LNCaP clone FGC (cell line): ENCODE measurements around the gene GTPBP8.

ENCODE experiments used
- DNase-seq: peaks from one replicate; pipeline ENCODE4 v3.0.0-alpha.2; 2011; ENCODE audit warnings: low read depth
- H3K4me3 ChIP-seq: 2 replicates; pipeline ENCODE4 v1.5.1; 2011; ENCODE audit warnings: mild to moderate bottlenecking, low read depth, low read length, control low read depth
- CTCF ChIP-seq: IDR thresholded peaks from 2 replicates; pipeline ENCODE4 v1.5.1; 2012; ENCODE audit warnings: mild to moderate bottlenecking; ENCODE audit not compliant: control insufficient read depth, insufficient read depth; ENCODE audit errors: extremely low read depth

GTPBP8 gene

DNA sequence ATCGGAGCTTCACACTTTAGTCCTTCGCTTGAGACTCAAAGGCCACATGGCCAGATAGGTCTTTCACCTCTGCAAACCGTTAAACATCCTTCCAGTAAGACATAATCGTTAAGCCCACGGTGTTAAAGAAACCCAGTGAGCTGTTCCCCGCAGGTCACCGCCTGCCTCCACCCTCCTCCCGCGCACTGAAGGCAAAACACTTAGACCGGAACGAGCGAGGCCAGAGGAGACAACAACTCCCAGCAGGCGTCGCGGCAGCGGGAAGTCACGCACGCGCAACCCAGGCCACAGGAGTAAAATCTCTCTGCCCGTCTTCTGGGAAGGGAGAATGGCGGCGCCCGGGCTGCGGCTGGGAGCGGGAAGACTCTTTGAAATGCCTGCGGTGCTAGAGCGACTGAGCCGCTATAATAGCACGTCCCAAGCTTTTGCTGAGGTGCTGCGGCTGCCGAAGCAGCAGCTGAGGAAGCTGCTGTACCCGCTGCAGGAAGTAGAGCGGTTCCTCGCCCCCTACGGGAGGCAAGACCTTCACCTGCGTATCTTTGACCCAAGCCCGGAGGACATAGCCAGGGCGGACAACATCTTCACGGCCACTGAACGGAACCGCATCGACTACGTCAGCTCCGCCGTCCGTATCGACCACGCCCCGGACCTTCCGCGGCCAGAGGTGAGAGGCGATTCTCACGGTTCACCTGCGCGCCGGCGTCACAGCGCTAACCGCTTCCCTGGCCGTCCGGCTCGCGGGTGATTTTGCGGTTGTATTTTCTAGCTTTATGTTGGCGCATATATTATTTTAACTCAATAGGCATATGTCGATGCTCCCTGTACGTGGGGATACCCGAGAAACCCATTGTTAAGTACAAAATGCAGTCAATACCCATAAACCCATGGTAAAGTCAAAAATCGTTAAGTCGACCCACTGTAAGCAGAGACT is at the start of gene GTPBP8:
GTPBP8 (plus strand) TSS at position 313 of the 931 bp plus-strand sequence; CDS start at position 329, 16 bp downstream.
- no peak for TF ChIP-seq CTCF
- H3K4me3 ChIP-seq, result peak within 1 kb of the TSS; percentile 92
- peak; percentile 75 for DNase-seq

DNA sequence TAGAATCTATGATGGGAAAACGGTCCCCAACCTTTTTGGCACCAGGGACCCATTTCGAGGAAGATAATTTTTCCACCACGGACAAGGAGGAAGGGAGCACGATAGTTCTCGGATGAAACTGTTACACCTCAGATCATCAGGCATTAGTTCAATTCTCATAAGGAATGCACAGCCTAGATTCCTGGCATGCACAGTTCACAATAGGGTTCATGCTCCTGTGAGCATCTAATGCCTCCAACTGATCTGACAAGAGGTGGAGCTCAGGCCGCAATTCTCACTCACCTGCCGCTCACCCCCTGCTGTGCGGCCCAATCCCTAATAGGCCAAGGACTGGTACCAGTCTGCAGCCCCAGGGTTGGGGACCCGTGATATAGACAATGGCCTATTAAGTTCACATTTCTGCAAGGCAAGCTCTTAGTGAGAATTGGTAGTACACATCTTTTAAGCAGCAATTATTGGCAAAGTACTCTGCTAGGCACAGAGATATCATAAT is 42.4 kb upstream of the GTPBP8 start:
- no peak for TF ChIP-seq CTCF
- no peak for DNase-seq
- no peak overlapping the region for H3K4me3 ChIP-seq

- no peak overlapping the region for H3K4me3 ChIP-seq
- no peak for DNase-seq
- TF ChIP-seq CTCF, result no peak
These were observed 34.4 kb upstream of the GTPBP8 start for GRCh38 chr3:112956351-112956750.

GRCh38 chr3:112958811-112959560 is 31.8 kb upstream of the GTPBP8 start:
- no peak for DNase-seq
- TF ChIP-seq CTCF, result no peak
- H3K4me3 ChIP-seq, result no peak overlapping the region

DNA sequence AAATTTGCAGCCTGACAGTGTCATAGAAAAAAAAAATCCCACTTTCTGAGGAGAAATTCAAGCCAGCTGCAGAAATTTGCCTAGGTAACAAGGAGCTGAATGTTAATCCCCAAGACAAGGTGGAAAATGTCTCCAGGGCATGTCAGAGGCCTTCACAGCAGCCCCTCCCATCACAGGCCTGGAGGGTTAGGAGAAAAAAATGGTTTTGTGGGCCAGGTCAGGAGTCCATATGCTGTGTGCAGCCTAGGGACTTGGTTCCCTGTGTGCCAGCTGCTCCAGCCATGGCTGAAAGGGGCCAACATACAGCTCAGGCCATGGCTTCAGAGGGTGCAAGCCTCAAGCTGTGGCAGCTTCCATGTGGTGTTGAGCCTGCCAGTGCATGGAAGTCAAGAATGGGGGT is 27.1 kb upstream of the GTPBP8 start:
- no peak for TF ChIP-seq CTCF
- no peak overlapping the region for H3K4me3 ChIP-seq
- DNase-seq, result no peak

GRCh38 chr3:112965656-112966055 is 25.1 kb upstream of the GTPBP8 start:
- DNase-seq, result no peak
- no peak for TF ChIP-seq CTCF

More at GRCh38 chr3:112965656-112966055, 25.1 kb upstream of the GTPBP8 start:
- H3K4me3 ChIP-seq, result no peak overlapping the region
